Measurements from ENCODE around the gene DCAF5.
"Not testable (repeated sequence)": the region's sequence is repeated elsewhere in the genome, so short reads cannot be mapped to it uniquely, and the experiment has no call there.

Gene DCAF5

GRCh38 chr14:69093631-69094421, 59.1 kb downstream of the DCAF5 start:
- no peak for DNase-seq

GRCh38 chr14:69092840-69093422, 60.0 kb downstream of the DCAF5 start:
- no peak for DNase-seq

- no peak for DNase-seq
Measured at GRCh38 chr14:69091695-69092094, 61.2 kb downstream of the DCAF5 start.

GRCh38 chr14:69091006-69091405, 61.9 kb downstream of the DCAF5 start:
- DNase-seq, result no peak

GRCh38 chr14:69090187-69090789, 62.6 kb downstream of the DCAF5 start:
- DNase-seq, result peak; percentile 41

GRCh38 chr14:69089046-69089445, 63.9 kb downstream of the DCAF5 start:
- no peak for DNase-seq

- DNase-seq, result peak; percentile 61
Measured at GRCh38 chr14:69088586-69088985, 64.3 kb downstream of the DCAF5 start.

GRCh38 chr14:69087061-69087461, 65.9 kb downstream of the DCAF5 start:
- no peak for DNase-seq

GRCh38 chr14:69086537-69086936, 66.4 kb downstream of the DCAF5 start:
- no peak for DNase-seq

- DNase-seq, result no peak
Measured at GRCh38 chr14:69084023-69084422, 68.9 kb downstream of the DCAF5 start.

GRCh38 chr14:69083181-69083580, 69.7 kb downstream of the DCAF5 start:
- no peak for DNase-seq

- DNase-seq, result no peak
Measured at GRCh38 chr14:69081271-69081670, 71.6 kb downstream of the DCAF5 start.

- no peak for DNase-seq
Measured at GRCh38 chr14:69079747-69080146, 73.2 kb downstream of the DCAF5 start.

- DNase-seq, result no peak
Measured at GRCh38 chr14:69079188-69079742, 73.7 kb downstream of the DCAF5 start.

GRCh38 chr14:69077841-69078240, 75.1 kb downstream of the DCAF5 start:
- DNase-seq, result no peak

GRCh38 chr14:69077185-69077584, 75.7 kb downstream of the DCAF5 start:
- DNase-seq, result not testable (repeated sequence)

GRCh38 chr14:69076341-69076740, 76.6 kb downstream of the DCAF5 start:
- DNase-seq, result no peak

- DNase-seq, result peak; percentile 63
Measured at GRCh38 chr14:69073915-69074314, 79.0 kb downstream of the DCAF5 start.

GRCh38 chr14:69073429-69073828, 79.5 kb downstream of the DCAF5 start:
- DNase-seq, result no peak

GRCh38 chr14:69072584-69072983, 80.3 kb downstream of the DCAF5 start:
- DNase-seq, result no peak

GRCh38 chr14:69068744-69069421, 84.0 kb downstream of the DCAF5 start:
- DNase-seq, result no peak

GRCh38 chr14:69066396-69067171, 86.3 kb downstream of the DCAF5 start:
- DNase-seq, result no peak

All from inflammatory macrophage treated with lipopolysaccharide for 4 hours (primary cell).